Stimulated activated CD8-positive, alpha-beta memory T cell treated with anti-CD3 and anti-CD28 coated beads, Interleukin-4, amount 100 ng/mL, for 48 hours (primary cell): Measurements from ENCODE around the gene KIRREL1.

ENCODE experiments used
- DNase-seq: peaks from one replicate; pipeline ENCODE4 v3.0.0-alpha.2; 2020

The KIRREL1 gene

GRCh38 chr1:158007667-158008386 lies 14.4 kb downstream of the KIRREL1 start:
- DNase-seq = no peak

- no peak for DNase-seq
Observed at GRCh38 chr1:158008630-158009029, 15.2 kb downstream of the KIRREL1 start.

GRCh38 chr1:158011714-158012113 lies 18.3 kb downstream of the KIRREL1 start:
- DNase-seq = no peak

- no peak for DNase-seq
Observed at GRCh38 chr1:158013840-158014730, 20.6 kb downstream of the KIRREL1 start.

- DNase-seq = no peak
Observed at GRCh38 chr1:158014731-158015320, 21.4 kb downstream of the KIRREL1 start.

GRCh38 chr1:158016651-158017335 lies 23.3 kb downstream of the KIRREL1 start:
- no peak for DNase-seq

GRCh38 chr1:158017800-158018595 lies 24.6 kb downstream of the KIRREL1 start:
- DNase-seq = no peak

GRCh38 chr1:158019171-158019868 lies 25.9 kb downstream of the KIRREL1 start:
- DNase-seq = no peak

GRCh38 chr1:158020259-158020885 lies 26.9 kb downstream of the KIRREL1 start:
- DNase-seq = no peak

GRCh38 chr1:158020886-158021620 lies 27.6 kb downstream of the KIRREL1 start:
- DNase-seq = no peak

GRCh38 chr1:158021721-158022120 lies 28.3 kb downstream of the KIRREL1 start:
- no peak for DNase-seq

- DNase-seq = no peak
Observed at GRCh38 chr1:158022554-158023312, 29.3 kb downstream of the KIRREL1 start.

- DNase-seq = no peak
Observed at GRCh38 chr1:158024737-158025136, 31.3 kb downstream of the KIRREL1 start.

- DNase-seq = no peak
Observed at GRCh38 chr1:158025576-158026230, 32.3 kb downstream of the KIRREL1 start.

GRCh38 chr1:158026651-158027050 lies 33.2 kb downstream of the KIRREL1 start:
- no peak for DNase-seq

- no peak for DNase-seq
Observed at GRCh38 chr1:158027508-158027907, 34.1 kb downstream of the KIRREL1 start.

GRCh38 chr1:158028969-158029368 lies 35.5 kb downstream of the KIRREL1 start:
- DNase-seq = no peak

GRCh38 chr1:158035014-158035413 lies 41.6 kb downstream of the KIRREL1 start:
- no peak for DNase-seq

- peak; percentile 38 for DNase-seq
Observed at GRCh38 chr1:158035976-158036583, 42.6 kb downstream of the KIRREL1 start.
